ENCODE data around the gene SPTBN1.

Gene SPTBN1

DNA sequence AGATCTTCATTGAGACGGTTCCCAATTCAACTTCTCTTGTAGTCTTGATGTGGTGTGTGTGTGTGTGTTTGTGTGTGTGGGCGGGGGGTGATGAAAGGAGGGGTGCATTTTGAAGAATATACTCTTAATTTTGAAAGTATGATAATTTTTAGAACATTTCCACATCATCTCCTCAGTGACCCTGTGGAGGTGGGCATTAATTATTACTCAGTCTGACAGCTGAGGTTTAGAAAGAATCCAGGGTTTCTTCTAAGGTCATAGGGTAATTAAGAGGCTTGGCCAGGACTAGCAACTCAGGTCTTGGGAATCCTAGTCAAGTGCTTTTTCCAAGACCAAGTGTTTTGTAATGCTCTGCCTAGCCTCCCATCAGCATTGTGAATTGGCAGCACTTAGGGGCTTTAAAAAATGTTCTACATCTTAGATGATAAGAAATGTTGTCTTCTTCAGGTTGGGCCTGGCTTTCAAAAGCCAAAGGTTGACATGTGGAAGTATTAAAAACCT, 100.5 kb downstream of the SPTBN1 start:
- no peak for DNase-seq (ENCODE audit: low read depth)

DNA sequence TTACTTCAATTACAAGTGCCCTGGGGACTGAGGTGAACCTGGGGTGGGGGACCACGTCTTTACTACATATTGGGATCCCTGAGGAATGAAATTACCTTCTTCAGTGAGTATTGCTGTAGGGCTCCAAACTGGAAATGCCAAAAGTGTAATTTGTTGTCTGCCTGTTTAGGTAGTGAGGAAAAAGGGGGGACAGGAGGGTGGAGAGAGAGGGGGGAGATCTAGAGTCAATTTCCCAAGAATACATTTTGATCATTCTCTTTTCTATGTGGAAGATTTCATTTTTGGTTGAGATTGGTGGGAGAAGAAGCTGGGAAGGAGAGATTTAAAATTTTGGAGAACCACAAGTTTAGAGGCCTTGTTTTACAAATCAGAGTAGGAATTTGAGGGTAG, 101.1 kb downstream of the SPTBN1 start:
- no peak for DNase-seq (ENCODE audit: low read depth)

DNA sequence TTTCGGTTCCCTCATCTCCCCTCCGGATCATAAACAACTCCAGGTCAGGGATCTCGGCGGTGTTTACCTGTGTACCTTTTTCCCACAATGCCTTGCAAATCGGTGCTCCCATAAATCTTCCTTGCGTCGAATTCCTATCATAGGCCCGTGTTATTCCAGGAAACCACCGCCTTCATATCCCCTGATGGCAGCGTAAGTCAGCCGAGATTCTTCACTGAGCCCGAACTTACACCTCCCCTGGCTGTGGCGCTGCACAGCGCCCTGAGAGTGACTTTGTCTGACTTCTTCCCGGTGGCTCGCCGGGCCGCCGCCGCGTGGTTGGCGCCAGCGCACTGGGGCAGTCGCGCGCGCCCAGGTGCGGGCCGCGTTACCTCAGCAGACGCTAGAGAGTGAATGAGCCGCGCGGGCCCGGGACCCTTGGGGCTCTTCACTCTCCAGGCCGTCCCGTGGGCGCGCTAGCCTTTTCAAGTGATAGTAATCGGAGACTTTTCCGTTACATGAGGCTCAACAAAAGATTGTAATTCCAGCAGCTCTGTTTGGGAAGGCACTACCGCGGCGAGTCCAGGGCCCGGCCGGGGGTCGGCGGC, 101.6 kb downstream of the SPTBN1 start:
- peak; percentile 71 for DNase-seq (ENCODE audit: low read depth)

DNA sequence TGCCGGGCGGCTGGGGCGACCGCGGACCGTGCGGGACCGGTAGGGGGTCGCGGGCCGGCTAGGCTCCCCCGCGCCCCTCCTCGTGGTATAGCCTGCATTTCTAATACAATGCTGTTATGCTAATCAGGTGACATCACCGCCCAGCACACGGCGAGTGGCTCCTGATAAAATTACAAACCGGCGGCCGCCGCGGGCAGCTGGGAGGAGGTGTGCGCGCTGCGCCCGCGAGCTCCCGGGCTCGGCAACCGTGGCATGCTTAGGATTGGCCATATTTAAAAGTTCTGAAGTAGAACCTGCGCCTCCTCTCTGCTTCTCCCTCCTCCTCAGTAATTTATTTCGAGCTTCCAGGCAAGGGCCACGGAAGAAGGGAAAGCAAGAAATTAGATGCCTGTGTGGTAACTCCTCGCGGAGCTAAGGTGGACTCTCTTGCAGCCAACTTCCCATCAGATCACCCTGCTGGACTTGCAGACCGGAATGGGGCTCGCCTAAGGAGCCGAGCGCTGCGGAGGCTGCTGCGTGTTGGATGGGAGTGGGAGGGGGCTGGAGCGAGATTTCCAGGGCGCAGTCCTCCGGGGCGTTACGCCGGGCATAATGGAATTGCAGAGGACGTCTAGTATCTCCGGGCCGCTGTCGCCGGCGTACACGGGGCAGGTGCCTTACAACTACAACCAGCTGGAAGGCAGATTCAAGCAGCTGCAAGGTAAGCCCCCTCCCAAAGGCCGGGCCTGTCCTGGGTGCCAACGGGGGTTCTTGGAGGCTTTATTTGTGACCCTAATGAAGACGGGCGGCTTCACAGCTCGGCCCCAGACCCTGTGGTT, 102.3 kb downstream of the SPTBN1 start:
- DNase-seq (ENCODE audit: low read depth) = peak; percentile 65

DNA sequence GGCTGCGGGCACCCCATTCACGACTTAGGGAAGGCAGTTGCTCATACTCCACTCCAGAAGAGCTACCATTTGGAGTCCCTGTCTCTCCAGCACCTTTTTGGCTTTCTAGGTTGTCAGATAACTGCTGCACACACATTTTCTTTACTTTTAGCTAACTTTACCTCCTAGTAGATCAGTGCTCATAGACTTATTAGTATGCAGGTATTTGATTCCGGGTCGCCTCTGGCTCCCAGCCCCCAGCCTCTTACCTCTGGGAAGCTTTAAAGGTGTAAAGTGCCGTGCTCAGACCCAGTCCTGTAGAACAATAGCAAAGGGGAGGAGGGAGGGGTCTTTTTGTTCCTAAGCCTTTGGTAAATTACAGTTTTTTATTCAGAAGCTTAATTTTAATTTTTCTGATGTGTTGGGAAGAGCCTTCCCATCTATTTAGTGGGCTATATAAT, 102.9 kb downstream of the SPTBN1 start:
- no peak for DNase-seq (ENCODE audit: low read depth)

DNA sequence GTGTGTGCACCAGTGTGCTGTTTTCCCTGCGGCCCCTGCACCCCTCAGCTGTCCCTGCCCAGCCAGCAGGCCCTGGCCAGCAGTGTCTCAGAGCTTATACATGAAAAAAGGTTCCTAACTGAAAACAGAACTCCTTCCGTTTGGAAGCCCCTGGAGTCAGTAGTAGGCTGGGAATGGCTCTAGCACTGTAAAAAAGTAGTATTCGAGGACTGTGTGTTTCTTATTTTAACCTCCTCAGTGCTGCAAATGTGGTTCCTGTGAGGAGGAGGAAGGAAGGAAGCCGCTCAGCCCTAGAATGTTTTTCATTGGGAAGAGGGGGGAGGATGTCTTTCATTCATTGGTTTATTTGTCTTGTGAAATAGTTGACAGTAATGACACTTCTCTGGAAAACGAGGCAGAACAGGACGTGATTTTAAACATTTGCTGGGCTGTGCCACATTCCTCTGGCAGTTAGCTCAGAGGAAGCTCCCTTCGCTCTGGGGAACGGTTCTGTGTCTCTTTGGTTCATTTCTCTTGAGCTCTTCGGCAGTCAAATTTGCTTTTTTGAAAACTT, 103.5 kb downstream of the SPTBN1 start:
- DNase-seq (ENCODE audit: low read depth) = no peak

DNA sequence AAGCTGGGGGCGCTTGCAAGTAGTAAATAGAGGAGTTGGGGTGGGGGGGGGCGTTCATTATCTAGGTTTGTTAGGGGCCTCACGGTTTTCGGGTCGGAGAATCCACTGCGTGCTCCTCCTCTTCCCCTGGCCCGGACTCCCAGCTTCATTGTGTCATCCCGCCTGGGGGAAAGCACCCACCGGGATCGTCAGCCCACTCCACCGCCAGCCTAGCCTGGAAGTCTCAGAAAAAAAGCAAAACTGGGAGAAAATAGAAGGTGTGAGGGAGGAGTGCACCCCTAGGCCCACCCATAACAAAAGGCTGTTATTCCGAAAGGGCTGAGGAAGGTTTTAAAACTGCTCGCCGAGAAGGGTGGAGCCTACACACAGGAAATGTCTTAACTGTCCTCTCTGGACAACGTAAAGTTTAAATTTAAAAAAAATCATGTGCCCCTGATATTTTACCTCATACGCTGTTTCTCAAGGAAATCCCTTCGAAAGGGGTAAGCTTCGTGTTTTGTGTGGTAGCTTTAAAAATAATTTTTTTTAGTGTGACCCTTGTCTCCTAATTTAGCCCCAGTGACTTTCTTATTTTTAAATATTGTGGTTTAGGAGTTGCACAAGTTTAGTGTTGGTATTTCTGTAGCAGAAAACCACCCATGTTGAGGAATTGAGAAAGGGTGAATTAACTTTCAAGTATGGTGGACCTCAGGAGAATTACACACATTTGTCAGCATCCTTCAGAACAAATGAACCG, 104.2 kb downstream of the SPTBN1 start:
- DNase-seq (ENCODE audit: low read depth) = no peak

DNA sequence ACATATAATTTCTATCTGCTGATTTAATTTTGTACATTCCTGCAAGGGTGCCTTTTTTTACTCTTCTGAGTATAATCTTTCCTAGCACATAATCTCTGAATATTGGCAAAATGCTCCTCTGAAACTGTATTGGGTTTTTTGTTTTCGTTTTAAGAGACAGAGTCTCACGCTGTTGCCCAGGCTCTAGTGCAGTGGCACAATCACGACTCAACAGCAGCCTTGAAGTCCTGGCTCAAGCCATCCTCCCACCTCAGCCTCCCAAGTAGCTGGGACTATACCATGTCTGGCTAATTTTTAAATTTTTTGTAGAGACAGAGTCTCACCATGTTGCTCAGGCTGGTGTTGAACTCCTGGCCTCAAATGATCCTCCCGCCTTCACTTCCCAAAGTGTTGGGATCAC, 104.9 kb downstream of the SPTBN1 start:
- no peak for DNase-seq (ENCODE audit: low read depth)

DNA sequence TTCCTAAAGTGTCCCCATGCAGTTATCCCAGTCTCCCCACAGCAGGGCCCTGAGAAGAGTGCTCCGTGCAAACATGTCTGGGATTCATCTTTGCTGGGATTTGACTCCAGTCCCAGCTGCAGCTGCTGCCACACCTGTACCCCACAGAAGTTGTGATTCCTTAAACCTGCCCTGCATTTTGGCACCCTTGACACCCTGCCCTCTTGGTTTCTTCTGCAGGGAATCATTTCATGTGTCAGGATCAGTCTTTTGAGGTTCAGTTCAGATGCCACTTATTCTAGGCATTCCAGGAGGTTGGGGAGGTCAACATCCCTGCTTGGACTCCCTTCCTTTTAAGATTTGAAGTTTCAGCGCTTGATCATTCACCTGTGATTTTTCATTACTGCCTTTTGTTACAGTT, 108.3 kb downstream of the SPTBN1 start:
- DNase-seq (ENCODE audit: low read depth) = no peak

DNA sequence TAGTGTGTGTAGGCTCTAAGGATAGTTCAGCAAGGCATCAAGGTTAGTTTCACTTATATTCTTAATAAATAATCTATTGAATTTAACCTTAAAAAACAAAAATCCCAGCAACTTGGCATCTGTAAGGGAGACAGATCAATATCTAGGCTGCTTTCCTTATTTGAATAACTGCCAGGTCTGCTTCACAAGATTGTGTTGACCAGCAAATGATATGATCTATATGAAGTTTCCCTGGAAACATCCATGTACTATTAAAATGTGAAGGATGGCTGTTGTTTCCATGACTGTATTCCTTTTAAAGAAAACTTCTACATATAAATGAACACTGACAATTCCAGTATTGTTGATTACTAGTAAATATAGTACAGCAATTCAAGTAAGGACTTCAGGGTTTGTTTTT, 109.4 kb downstream of the SPTBN1 start:
- DNase-seq (ENCODE audit: low read depth) = no peak

DNA sequence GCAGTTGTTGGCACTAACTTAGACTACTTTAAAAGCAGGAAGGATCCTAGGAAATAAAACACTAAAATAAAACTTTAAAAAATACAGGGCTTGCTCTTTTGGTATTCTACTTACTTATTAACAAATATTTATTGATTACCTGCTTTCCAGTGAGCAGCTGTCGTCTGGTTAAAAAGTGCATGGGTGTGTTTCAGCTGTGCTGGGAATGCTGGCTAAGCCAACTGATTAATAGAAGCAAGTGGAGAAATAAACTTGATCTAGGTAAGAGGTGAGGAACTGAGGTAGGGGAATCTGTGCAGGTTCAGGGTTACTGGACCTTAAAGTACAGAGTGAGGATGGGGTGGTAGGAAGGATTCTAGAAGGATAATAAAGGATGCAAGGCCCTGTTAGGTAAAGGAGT, 110.8 kb downstream of the SPTBN1 start:
- DNase-seq (ENCODE audit: low read depth) = no peak

DNA sequence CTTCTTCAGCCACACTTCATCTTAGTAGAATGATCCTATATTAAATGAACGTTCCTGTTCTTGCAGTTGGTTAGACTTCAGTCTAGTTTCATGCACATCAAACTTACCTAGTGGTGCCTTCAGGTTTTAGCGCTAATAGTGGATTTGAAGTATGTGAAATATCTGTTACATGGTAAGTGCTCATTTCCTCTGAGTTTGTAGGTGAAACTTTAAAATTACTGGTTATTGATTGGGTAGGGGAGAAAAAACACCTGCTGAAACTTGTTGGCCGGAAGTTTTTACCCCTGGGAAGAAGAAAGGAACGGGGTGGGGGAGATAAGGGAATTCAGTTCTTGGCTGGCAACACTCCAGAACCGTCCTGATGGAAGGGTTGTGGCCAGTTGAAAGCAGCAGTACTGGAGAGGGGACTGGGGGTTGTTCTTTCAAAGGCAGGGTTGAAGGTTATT, 112.8 kb downstream of the SPTBN1 start:
- no peak for DNase-seq (ENCODE audit: low read depth)

DNA sequence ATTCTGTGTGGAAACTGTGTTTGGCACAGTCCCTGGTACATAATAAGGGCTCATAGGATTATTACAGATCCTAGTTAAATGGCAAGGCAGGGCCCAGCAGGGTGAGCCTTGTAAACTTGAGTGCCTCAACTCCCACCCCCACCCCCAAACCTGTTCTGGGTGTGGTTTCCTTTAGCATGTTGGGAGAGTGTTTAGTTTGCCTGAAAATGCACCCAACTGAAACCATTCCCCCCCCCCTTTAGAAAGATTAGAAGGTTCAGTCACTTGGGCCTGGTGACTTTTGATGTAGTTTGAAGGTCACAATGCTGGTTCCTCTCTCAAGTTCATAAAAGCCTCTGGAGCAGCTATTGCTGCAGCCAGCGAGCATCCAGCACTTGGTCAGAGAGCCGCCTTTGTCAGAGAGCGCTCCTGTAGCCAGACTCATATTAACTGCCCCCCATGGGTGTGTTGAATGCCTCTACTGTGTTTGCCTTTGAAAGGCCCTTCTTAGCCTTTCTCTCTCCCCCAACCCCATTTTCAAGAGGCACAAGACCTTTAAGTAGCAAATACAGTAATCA, 113.7 kb downstream of the SPTBN1 start:
- no peak for DNase-seq (ENCODE audit: low read depth)

DNA sequence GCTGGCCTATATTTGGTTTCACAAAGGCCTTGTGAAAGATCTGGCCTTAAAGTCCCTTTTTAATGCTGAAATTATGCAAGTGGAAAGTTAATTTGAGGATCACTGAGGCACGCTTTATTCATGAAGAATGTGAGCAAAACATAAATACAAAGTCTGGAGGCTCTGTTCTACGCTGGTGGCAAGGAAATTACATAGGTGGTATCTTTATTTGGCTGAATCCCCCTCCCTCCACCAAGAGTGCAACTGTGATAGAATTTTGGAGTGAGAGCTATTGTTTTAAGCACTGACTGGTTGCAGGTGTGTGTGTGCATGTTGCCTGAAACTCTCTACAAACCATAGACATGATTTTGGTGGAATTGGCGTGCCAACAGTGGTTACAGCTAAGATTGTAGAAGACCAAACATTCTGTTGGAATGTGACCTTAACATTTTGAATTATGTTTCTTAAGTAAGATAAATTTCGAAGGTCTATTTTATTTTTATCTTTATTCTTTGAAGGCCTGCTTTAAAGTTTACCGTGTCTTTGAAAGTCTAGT, 114.3 kb downstream of the SPTBN1 start:
- no peak for DNase-seq (ENCODE audit: low read depth)

DNA sequence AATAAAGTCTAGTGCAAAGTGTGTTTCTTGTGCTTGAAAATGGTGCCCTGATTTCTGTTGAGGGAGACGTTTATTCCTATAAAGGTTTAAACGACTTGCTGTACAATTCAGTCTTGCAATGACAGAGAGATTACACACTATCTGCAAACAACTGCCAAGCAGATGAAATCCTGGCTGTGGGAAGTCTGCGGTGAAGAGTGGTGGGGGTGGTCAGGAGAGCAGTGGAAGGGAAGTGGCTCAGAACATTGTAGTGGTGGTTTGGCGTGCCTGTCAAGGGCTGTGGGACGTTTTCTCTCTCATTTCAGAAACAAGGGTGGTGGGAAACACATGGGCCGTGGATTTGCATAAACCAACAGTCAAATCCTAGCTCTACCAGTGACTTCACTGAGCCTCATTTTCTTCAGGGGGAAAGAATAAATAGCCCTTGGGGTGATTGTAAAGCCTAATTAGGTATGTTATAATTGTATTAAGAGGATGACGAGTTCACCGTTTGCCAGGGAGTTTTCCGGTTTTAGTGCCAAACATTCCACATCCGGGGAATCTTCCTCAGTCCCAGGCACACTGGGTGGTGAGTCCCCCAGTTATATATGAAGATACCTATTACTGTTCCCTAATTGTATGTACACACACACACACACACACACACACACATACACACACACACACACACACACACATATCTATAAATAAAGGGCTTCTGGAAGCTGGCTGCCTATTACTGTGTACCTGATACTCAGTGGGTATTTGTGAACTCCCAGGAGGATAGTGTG, 115.0 kb downstream of the SPTBN1 start:
- peak; percentile 68 for DNase-seq (ENCODE audit: low read depth)

DNA sequence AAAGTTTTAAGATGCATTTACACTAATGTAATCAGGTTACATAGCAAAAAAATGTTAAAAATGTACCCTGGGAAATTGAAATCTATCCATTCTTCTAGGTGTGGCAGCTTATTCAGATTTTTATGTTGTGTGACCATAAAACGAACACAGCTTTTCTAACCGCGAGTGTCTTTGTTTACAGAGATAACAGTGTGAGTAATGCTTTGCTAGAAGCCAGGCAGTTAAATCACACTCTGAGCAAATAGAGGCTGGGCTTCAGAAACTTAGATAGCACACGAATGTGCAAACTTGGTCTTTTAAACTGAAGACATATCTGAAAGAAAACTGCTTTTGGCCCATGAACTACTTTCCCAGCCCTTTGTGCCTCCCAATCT, 116.1 kb downstream of the SPTBN1 start:
- DNase-seq (ENCODE audit: low read depth) = no peak

DNA sequence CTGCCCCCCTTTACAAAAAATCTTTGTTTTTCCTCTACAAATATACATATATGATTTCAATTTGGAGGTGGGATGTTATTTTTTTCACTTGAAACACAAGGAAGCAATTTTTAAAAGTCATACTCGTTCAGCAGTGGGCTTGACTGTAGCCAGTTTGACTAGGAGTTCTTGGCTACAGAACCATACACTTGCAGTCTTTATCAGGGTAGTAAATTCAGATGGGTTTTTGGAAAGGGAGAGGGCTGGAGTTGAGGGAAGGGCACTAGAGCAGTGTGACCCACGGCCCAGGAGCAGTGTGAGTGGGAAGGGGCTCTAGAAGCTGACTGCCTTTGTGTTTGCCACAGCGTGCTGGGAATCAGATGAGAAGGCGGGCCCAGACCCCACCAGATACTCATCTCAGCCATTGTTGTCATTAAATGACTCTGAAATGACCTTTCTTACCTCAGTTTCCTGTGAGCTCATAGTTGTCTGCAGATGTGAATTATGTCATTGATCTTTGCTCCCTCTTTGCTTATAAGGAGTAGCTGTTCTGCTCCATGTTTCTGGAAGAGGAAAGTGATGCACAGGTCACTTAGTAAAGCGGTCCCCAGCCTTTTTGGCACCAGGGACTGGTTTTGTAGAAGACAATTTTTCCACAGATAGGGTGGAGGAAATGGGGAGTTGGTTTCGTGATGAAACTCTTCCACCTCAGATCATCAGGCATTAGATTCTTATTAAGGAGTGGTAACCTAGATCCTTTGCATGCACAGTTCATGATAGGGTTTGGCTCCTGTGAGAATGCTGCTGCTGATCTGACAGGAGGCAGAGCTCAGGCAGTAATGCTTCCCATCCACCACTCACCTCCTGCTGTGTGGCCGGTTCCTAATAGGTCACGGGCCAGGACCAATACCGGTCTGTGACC, 116.8 kb downstream of the SPTBN1 start:
- DNase-seq (ENCODE audit: low read depth) = peak; percentile 49

DNA sequence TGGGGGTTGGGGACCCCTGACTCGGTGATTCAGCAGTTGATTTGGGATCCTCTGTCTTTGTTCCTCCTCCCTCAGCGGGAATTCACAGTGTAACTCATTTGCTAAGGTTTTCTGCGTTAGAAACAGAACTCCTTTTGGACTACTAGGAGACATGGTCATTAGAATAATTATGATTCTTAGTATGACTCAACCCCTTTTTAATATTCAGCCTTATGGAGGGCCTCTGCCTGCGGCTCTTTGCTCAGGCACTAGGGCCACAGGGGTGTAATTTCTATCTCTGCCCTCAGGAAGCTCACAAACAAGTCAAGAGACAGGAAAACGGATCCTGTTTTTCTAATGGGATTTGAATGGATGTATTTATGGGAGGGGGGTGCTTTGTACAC, 117.4 kb downstream of the SPTBN1 start:
- DNase-seq (ENCODE audit: low read depth) = no peak

DNA sequence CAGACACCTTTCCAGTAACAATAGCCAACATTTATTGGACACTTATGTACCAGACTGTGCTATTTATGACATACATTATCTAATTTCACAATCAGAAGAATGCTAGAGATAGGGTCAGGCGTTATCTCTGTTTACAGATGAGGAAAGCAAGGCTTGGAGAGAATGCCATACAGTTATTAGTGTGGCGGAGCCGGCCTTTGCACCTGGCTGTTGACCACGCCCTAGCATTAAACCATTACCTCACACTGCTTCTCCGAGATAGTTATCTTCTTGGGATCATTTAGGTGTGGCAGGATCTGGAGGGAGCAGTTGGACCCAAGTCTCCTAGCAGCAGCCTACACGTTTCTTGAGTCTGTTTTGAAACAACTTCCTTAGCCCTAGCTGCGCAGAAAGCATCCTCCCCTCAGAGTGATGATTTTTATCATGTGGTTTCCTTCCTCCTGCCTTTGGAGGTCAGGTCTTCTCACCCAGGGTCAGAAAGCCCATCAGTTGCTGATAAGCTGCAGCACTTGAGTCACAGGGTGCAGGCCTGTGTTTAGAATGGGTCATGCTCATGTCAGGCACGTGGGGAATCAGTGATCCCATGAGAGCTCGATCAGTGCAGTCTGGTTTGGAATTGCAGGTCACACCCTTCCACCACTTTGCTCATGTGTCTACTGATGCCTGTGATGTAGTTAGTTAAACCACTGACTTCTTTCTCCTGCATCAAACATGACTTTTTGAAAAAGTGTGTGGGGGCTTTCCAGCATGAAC, 118.2 kb downstream of the SPTBN1 start:
- DNase-seq (ENCODE audit: low read depth) = peak; percentile 59

DNA sequence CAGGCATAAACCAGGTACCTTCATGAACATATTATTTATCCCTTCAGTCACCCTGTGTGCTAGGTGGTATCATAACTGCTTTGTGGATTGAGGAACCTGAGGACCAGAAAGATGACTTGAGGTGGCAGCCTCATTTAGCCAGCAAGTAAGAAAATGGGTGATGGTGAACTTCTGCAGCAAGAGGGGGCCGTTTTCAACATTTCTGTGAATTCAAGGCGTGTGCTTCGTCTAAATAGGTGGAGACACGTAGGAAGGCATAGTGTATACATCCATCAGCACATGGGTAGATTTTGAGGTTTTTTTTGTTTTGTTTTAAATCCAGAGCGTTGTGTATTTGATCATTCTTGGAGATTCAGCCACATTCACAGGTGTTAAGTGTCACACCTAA, 118.7 kb downstream of the SPTBN1 start:
- no peak for DNase-seq (ENCODE audit: low read depth)
